Left forelimb (tissue), 1 donor: ENCODE results near the gene FRMD1.

Source experiments
- DNase-seq: peaks from one replicate; pipeline ENCODE4 v3.0.0-alpha.2; 2018; ENCODE audit warnings: low spot score

FRMD1 gene

GRCh38 chr6:168078943-168079405, at the start of gene FRMD1:
FRMD1 (minus strand) TSS chr6:168079212; CDS start chr6:168079094, 118 bp downstream.
- DNase-seq = no peak

- DNase-seq = no peak
These were observed 49.1 kb upstream of the FRMD1 start for GRCh38 chr6:168128006-168128630.

GRCh38 chr6:168127384-168127868, 48.4 kb upstream of the FRMD1 start:
- DNase-seq = no peak

GRCh38 chr6:168126566-168127383, 47.8 kb upstream of the FRMD1 start:
- no peak for DNase-seq

- no peak for DNase-seq
These were observed 46.5 kb upstream of the FRMD1 start for GRCh38 chr6:168125429-168126001.

- no peak for DNase-seq
These were observed 45.9 kb upstream of the FRMD1 start for GRCh38 chr6:168124921-168125320.

GRCh38 chr6:168124158-168124557, 45.1 kb upstream of the FRMD1 start:
- DNase-seq = no peak

GRCh38 chr6:168123165-168123911, 44.3 kb upstream of the FRMD1 start:
- peak; percentile 38 for DNase-seq

- no peak for DNase-seq
These were observed 43.5 kb upstream of the FRMD1 start for GRCh38 chr6:168122521-168122920.

- DNase-seq = peak; percentile 26
These were observed 43.0 kb upstream of the FRMD1 start for GRCh38 chr6:168122011-168122410.

- peak; percentile 41 for DNase-seq
These were observed 42.3 kb upstream of the FRMD1 start for GRCh38 chr6:168121303-168121665.

- peak; percentile 44 for DNase-seq
These were observed 41.6 kb upstream of the FRMD1 start for GRCh38 chr6:168120390-168121302.

GRCh38 chr6:168119539-168119938, 40.5 kb upstream of the FRMD1 start:
- DNase-seq = no peak

GRCh38 chr6:168118935-168119334, 39.9 kb upstream of the FRMD1 start:
- DNase-seq = peak; percentile 37

- no peak for DNase-seq
These were observed 38.9 kb upstream of the FRMD1 start for GRCh38 chr6:168117942-168118341.

- DNase-seq = peak; percentile 41
These were observed 38.2 kb upstream of the FRMD1 start for GRCh38 chr6:168116975-168117899.

- no peak for DNase-seq
These were observed 37.5 kb upstream of the FRMD1 start for GRCh38 chr6:168116438-168116974.

- DNase-seq = peak; percentile 55
These were observed 36.9 kb upstream of the FRMD1 start for GRCh38 chr6:168115748-168116437.

GRCh38 chr6:168113226-168113625, 34.2 kb upstream of the FRMD1 start:
- no peak for DNase-seq
